ENCODE data around the gene ALDH7A1.

- TF ChIP-seq CTCF (IDR thresholded peaks at IDR 0.05) (no peak), POLR2A (IDR thresholded peaks at IDR 0.05) (no peak)
Measured at GRCh38 chr5:126591549-126591948, 3.5 kb downstream of the ALDH7A1 start.
